Vagina (tissue), 2 donors: ENCODE measurements around the gene INPP4A. TPM values are rescaled to one million over a fixed set of nuclear protein-coding genes. Genes with fewer than 3 reads are reported as not detected.

ENCODE experiments used
- DNase-seq, 2 donors: peaks; one replicate each; pipeline ENCODE4 v3.0.0-alpha.2; 2017; ENCODE audit errors: extremely low spot score in 2 of 2
- H3K27ac ChIP-seq: fragments of 200-600 bp; sonication (generic); one replicate; pipeline ENCODE4 v1.5.1; 2019
- H3K27me3 ChIP-seq: fragments of 200-600 bp; sonication (generic); one replicate; pipeline ENCODE4 v1.5.1; 2019
- H3K36me3 ChIP-seq, 2 donors: fragments of 200-600 bp; sonication (generic); one replicate each; pipeline ENCODE4 v1.5.1; 2017 to 2019
- H3K4me1 ChIP-seq: fragments of 200-600 bp; sonication (generic); one replicate; pipeline ENCODE4 v1.5.1; 2019
- H3K4me3 ChIP-seq, 2 donors: fragments of 200-600 bp; sonication (generic); 1 replicate in 1 of 2; 2 replicates in 1 of 2; pipeline ENCODE4 v1.5.1; 2016 to 2019
- H3K9me3 ChIP-seq: fragments of 200-600 bp; sonication (generic); one replicate; pipeline ENCODE4 v1.5.1; 2019
- POLR2A ChIP-seq, 2 donors: fragments of 450-650 bp; IDR thresholded peaks; one replicate each; pipeline ENCODE4 v1.6.1; 2017; ENCODE audit warnings: antibody characterized with exemption in 2 of 2, mild to moderate bottlenecking in 2 of 2, moderate library complexity in 2 of 2
- POLR2AphosphoS5 ChIP-seq, 2 donors: sonication (generic); formaldehyde crosslinking; IDR thresholded peaks; one replicate each; pipeline ENCODE4 v1.9.0; 2017; ENCODE audit warnings: antibody characterized with exemption in 2 of 2, mild to moderate bottlenecking in 2 of 2, low read depth in 1 of 2; ENCODE audit not compliant: insufficient read depth in 1 of 2
- intact Hi-C: fragments of 100-400 bp; cut with DNase I; formaldehyde crosslinking; loops from one replicate; pipeline ENCODE4 v1.15.1; 2023
- total RNA-seq: library from RNA; depleted of rRNA; stranded (reverse); fragments of >200 nt; gene quantifications from one replicate; pipeline ENCODE4 v1.2.3, GENCODE V29; 2016
- TF ChIP-seq, protein P1 (sequence below), 3 experiments: fragments of 450-650 bp in 2 of 3; fragments of 200-600 bp in 1 of 3; sonication (generic) in 1 of 3; IDR thresholded peaks; one replicate each; pipeline ENCODE4 v1.5.1; 2017 to 2019; ENCODE audit warnings: antibody characterized with exemption in 3 of 3, mild to moderate bottlenecking in 2 of 3, moderate library complexity in 2 of 3

The INPP4A gene
- total RNA-seq, 1 donor from 2014 or later, result 38.1 TPM

DNA sequence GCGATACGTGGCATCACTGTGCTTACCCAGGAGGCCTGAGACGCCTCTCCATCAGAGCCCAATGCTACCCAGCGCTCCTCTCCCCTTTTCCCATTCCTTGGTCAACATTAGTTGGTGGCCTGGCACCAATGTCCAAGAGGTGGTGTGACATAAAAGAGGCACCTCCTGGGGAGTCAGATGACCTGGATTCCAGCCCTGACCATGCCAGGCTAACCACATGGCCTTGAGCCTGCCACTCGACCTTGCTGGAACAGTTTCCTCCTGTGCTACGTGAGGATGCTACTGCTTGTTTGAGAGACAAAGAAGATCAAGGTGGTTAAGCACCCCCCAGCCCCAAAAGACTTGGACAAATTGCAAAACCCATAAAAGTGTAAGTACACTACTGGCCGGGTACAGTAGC lies 76.6 kb downstream of the INPP4A start:
- Histone ChIP-seq H3K36me3 (peaks cover 0 to 7% of the 10 kb centered on the region in 2 donors), H3K4me1 (peaks cover 7% of the 10 kb centered on the region), H3K4me3 (no peak overlapping the region), H3K27ac (no peak overlapping the region), H3K9me3 (no peaks in the 10 kb centered on the region), H3K27me3 (no peaks in the 10 kb centered on the region)
- no peak for TF ChIP-seq POLR2A (IDR thresholded peaks at IDR 0.05)
- TF ChIP-seq POLR2AphosphoS5 (IDR thresholded peaks at IDR 0.05; ENCODE audit: insufficient read depth in 1 of 2, low read depth in 1 of 2), result no peak
- TF ChIP-seq, protein P1, sequence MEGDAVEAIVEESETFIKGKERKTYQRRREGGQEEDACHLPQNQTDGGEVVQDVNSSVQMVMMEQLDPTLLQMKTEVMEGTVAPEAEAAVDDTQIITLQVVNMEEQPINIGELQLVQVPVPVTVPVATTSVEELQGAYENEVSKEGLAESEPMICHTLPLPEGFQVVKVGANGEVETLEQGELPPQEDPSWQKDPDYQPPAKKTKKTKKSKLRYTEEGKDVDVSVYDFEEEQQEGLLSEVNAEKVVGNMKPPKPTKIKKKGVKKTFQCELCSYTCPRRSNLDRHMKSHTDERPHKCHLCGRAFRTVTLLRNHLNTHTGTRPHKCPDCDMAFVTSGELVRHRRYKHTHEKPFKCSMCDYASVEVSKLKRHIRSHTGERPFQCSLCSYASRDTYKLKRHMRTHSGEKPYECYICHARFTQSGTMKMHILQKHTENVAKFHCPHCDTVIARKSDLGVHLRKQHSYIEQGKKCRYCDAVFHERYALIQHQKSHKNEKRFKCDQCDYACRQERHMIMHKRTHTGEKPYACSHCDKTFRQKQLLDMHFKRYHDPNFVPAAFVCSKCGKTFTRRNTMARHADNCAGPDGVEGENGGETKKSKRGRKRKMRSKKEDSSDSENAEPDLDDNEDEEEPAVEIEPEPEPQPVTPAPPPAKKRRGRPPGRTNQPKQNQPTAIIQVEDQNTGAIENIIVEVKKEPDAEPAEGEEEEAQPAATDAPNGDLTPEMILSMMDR (IDR thresholded peaks at IDR 0.05), result no peak
- no peak for DNase-seq
- intact Hi-C loops, result no loop called here

GRCh38 chr2:98522854-98523253 lies 78.2 kb downstream of the INPP4A start:
- Histone ChIP-seq H3K36me3 (peaks cover 0 to 7% of the 10 kb centered on the region in 2 donors), H3K27ac (no peak overlapping the region), H3K4me3 (no peak overlapping the region), H3K27me3 (no peaks in the 10 kb centered on the region), H3K4me1 (no peaks in the 10 kb centered on the region), H3K9me3 (no peaks in the 10 kb centered on the region)
- intact Hi-C loops, result no loop called here
- DNase-seq, result no peak
- TF ChIP-seq POLR2AphosphoS5 (IDR thresholded peaks at IDR 0.05; ENCODE audit: insufficient read depth in 1 of 2, low read depth in 1 of 2) (no peak), POLR2A (IDR thresholded peaks at IDR 0.05) (no peak)
- TF ChIP-seq, protein P1 (IDR thresholded peaks at IDR 0.05), result no peak

- intact Hi-C loops, result no loop called here
- no peaks in the 10 kb centered on the region for H3K27me3 ChIP-seq
- TF ChIP-seq, protein P1 (IDR thresholded peaks at IDR 0.05), result no peak
- TF ChIP-seq POLR2AphosphoS5 (IDR thresholded peaks at IDR 0.05; ENCODE audit: insufficient read depth in 1 of 2, low read depth in 1 of 2), result no peak
- TF ChIP-seq POLR2A (IDR thresholded peaks at IDR 0.05), result no peak
These were observed 79.5 kb downstream of the INPP4A start for GRCh38 chr2:98524168-98524567.

GRCh38 chr2:98528349-98528748 lies 83.7 kb downstream of the INPP4A start:
- TF ChIP-seq POLR2A (IDR thresholded peaks at IDR 0.05) (no peak), POLR2AphosphoS5 (IDR thresholded peaks at IDR 0.05; ENCODE audit: insufficient read depth in 1 of 2, low read depth in 1 of 2) (no peak)
- TF ChIP-seq, protein P1 (IDR thresholded peaks at IDR 0.05), result no peak
- H3K4me1 ChIP-seq, result no peaks in the 10 kb centered on the region
- H3K9me3 ChIP-seq, result no peaks in the 10 kb centered on the region
- no peaks in the 10 kb centered on the region for H3K27me3 ChIP-seq
- no peak overlapping the region for H3K4me3 ChIP-seq
- no peak overlapping the region for H3K27ac ChIP-seq
- H3K36me3 ChIP-seq, result no peaks in the 10 kb centered on the region
- intact Hi-C loops, result no loop called here
- DNase-seq, result no peak

More at GRCh38 chr2:98524168-98524567, 79.5 kb downstream of the INPP4A start:
- Histone ChIP-seq H3K4me3 (no peak overlapping the region), H3K9me3 (no peaks in the 10 kb centered on the region), H3K36me3 (peaks cover 0 to 7% of the 10 kb centered on the region in 2 donors), H3K27ac (no peak overlapping the region), H3K4me1 (no peaks in the 10 kb centered on the region)
- no peak for DNase-seq

- intact Hi-C loops, result no loop called here
- Histone ChIP-seq H3K9me3 (no peaks in the 10 kb centered on the region), H3K27ac (no peak overlapping the region), H3K4me1 (no peaks in the 10 kb centered on the region), H3K27me3 (no peaks in the 10 kb centered on the region), H3K36me3 (no peaks in the 10 kb centered on the region), H3K4me3 (no peak overlapping the region)
- no peak for TF ChIP-seq POLR2A (IDR thresholded peaks at IDR 0.05)
- TF ChIP-seq, protein P1 (IDR thresholded peaks at IDR 0.05), result no peak
- no peak for DNase-seq
These were observed 85.5 kb downstream of the INPP4A start for GRCh38 chr2:98530114-98530513.
